ENCODE measurements around the gene TNNI3K.

GRCh38 chr1:74375376-74375775 is 140.2 kb downstream of the TNNI3K start:
- no peak for TF ChIP-seq EZH2phosphoT487 (IDR thresholded peaks at IDR 0.05; ENCODE audit: borderline replicate concordance, low read length)
- no peak for TF ChIP-seq CTCF (IDR thresholded peaks at IDR 0.05; ENCODE audit: low read depth, low read length, poor library complexity, severe bottlenecking)

Measured in DOHH2 (cell line).